NCI-H1417 (cell line): ENCODE measurements around the gene CCL25.

ENCODE experiments used
- DNase-seq, 3 experiments: peaks; one replicate each; lab custom pipeline; 2025; lab: John Stamatoyannopoulos, UW

The CCL25 gene

GRCh38 chr19:8045872-8046568, 6.5 kb upstream of the CCL25 start:
- DNase-seq = no peak

- peak in 1 of 3 experiments; percentile 9 for DNase-seq
Measured at GRCh38 chr19:8046569-8047165, 5.9 kb upstream of the CCL25 start.

DNA sequence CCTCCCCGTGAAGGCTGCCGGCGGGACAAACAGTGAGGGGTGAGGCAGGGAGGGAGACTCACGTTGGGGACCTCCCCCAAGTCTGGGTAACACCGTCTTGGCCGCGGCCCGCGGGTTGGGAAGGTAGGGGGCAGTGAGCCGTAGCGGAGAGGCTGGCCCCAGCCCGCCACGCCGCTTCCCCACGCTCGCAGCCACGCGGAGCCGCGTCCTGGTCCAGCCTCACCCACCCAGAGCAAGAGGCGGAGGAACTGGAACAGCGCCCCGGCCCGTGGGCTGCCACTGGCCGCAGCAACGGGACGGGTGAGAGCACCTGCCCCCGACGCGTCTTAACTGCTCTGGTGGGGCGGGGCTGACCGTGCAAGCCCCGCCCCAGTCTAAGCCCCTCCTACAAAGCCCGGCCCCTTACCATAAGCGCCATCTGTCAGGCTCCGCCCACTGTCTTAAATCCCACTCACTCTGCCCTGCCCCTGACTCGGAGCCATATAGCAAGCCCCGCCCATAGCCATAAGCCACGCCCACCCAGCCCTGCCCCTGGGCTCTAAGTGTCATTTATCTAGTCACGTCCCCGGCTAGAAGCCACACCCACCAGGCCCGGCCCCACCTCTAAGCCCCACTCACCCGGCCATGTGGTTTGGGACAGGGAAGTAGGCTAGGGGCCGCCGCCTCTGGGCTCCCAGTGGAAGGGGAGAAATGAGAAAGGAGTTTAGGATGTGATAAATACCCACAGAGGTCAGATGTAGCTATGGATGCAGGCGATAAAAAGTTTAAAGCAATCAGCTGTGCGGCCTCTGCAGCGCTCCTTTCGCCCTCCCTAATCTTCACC, 2.1 kb upstream of the CCL25 start:
- peak; percentile 30 to 92 (median 75) for DNase-seq

DNA sequence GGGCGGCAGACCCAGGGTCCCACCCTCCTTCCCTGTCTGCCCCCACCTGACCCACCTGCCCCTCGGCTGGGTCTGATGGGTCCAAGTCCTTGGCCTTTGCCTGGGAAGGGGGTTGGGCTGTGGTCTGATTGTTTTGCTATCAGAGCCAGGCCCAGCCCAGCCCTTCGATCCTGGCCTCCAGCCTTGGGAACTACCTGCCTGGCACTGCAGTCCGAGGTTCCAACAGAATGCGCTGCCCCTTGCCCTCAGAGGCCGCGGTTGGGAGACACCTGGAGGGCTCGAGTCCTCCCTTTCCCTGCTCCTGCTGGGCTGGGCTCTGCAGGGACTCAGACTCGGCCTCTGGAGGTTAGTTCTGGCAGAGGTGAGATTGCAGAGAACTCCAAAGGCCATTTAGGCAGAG, 1.6 kb downstream of the CCL25 start:
- no peak for DNase-seq

DNA sequence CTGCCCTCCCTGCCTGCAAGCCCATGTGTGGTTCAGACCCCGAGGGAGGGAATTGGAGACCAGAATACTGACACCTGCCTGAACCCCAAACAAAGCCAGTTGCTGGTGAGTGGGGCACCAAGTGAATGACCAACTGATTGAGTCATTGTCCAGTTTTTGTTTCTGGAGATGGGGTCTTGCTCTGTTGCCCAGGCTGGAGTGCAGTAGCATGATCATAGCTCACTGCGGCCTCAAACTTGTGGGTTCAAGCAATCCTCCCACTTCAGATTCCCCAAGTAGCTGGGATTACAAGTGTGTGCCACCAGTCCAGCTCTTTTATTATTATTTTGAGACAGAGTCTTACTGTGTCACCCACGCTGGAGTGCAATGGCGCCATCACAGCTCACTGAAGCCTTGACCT, 4.0 kb downstream of the CCL25 start:
- no peak for DNase-seq

- no peak for DNase-seq
Measured at GRCh38 chr19:8057545-8058270, 5.1 kb downstream of the CCL25 start.

GRCh38 chr19:8064911-8065874, 12.6 kb downstream of the CCL25 start:
- DNase-seq = no peak

GRCh38 chr19:8065875-8066261, 13.3 kb downstream of the CCL25 start:
- DNase-seq = no peak

GRCh38 chr19:8069096-8069973, 16.8 kb downstream of the CCL25 start:
- peak in 1 of 3 experiments; percentile 3 for DNase-seq

DNA sequence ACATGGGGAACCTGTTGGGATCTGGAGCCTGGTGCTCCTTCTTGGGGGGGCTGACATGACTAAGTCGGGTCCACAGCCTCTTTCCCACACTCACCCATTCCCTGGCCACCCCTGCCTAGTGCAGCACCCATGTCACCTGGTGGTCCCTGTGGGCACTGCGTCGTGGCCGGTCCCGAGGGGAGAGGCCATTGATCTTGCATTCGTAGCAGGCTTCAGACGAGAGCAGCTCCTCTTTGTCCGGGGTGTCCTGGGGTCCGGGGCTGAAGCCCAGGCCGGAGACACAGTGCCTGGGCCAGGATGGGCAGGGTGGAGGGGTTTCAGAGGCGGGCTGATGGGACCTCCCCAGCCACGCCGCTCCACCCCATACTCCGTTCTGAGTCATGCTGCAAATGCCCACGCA, 19.4 kb downstream of the CCL25 start:
- DNase-seq = no peak

GRCh38 chr19:8074501-8074900, 21.9 kb downstream of the CCL25 start:
- DNase-seq = no peak

DNA sequence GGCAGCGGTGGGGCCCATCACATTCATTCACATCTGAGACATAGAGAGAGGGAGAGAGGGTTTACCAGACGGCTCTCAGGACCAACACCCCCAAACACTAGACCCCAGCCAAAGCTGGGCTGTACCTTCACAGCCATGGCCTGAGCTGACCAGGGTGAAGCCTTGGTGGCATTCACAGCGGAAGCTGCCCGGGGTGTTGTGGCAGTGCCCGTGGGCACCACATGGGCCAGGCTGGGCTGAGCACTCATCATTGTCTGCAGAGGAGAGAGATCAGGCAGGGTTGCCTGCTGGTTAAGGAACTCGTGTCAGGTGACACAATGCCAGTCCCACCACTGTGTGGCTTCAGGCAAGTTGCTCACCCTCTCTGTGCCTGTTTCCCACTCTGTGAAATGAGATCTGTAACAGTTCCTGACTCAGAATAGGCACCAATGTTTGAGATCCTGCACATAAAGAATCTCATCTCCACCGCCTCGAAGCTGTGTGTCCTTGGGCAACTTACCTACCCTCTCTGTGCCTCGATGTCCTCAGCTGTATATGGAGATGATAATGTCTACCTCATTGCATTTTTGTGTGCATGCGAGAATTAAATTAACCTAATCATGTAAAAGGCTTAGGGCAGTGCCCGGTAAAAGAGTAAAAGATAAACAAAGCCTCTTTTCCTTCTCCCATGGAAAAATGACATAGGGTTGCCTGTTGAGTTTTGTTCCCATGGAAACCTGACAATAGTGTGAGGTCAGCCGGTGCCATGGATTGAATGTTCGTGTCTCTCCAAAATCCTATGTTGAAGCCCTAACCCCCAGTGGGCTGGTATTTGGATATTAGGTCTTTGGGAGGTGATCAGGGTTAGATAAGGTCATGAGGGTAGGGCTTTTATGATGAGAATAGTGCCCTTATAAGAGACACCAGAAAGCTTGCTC, 22.9 kb downstream of the CCL25 start:
- no peak for DNase-seq

- DNase-seq = no peak
Measured at GRCh38 chr19:8079988-8080387, 27.4 kb downstream of the CCL25 start.

GRCh38 chr19:8080832-8081231, 28.3 kb downstream of the CCL25 start:
- no peak for DNase-seq

- DNase-seq = no peak
Measured at GRCh38 chr19:8081569-8082550, 29.3 kb downstream of the CCL25 start.

GRCh38 chr19:8083141-8083540, 30.6 kb downstream of the CCL25 start:
- no peak for DNase-seq

DNA sequence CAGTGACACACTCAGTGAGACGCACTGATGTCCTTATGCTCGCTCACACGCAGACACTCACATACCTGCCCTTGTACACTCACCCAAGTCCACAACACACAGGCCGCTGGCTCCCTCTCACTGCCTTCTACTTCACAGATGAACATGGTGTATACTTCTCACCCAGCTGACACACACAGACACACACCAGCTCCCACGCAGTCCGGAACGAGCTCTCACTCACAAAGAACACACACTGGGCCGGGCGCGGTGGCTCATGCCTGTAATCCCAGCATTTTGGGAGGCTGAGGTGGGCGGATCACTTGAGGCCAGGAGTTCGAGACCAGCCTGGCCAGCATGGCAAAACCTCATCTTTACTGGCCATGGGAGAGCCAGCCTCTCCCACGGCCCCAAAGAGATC, 31.6 kb downstream of the CCL25 start:
- DNase-seq = no peak
